Lung (tissue), 12 donors: Measurements from ENCODE around the gene ABHD17B. TPM values are rescaled to one million over a fixed set of nuclear protein-coding genes. Genes with fewer than 3 reads are reported as not detected.
"Not testable (repeated sequence)": the region's sequence is repeated elsewhere in the genome, so short reads cannot be mapped to it uniquely, and the experiment has no call there.

Source experiments
- ATAC-seq: fragments of 200-7000 bp; cut with Tn5 transposase; one replicate; pipeline ENCODE4 v1.9.1; 2020; ENCODE audit warnings: moderate number of reproducible peaks; ENCODE audit not compliant: insufficient read depth, low FRiP score
- DNase-seq, 3 donors: peaks; one replicate each; pipeline ENCODE4 v3.0.0-alpha.2; 2013 to 2017
- H3K27ac ChIP-seq, 2 donors: one replicate each; pipeline ENCODE4 v1.5.1; 2013; ENCODE audit warnings: mild to moderate bottlenecking in 2 of 2, moderate library complexity in 2 of 2, control low read depth in 1 of 2, inconsistent platforms in 1 of 2, low read depth in 1 of 2, low read length in 1 of 2
- H3K27me3 ChIP-seq, 3 donors: one replicate each; pipeline ENCODE4 v1.5.1; 2013; ENCODE audit warnings: low read length in 2 of 3; ENCODE audit not compliant: control insufficient read depth in 3 of 3, insufficient read depth in 3 of 3
- H3K36me3 ChIP-seq, 4 donors: one replicate each; pipeline ENCODE4 v1.5.1; 2013; ENCODE audit warnings: low read length in 4 of 4, mild to moderate bottlenecking in 1 of 4, moderate library complexity in 1 of 4; ENCODE audit not compliant: control insufficient read depth in 4 of 4, insufficient read depth in 4 of 4
- H3K4me1 ChIP-seq, 5 donors: one replicate each; pipeline ENCODE4 v1.5.1; 2013; ENCODE audit warnings: low read length in 5 of 5, mild to moderate bottlenecking in 2 of 5, moderate library complexity in 1 of 5; ENCODE audit not compliant: control insufficient read depth in 5 of 5, insufficient read depth in 5 of 5
- H3K4me3 ChIP-seq: one replicate; pipeline ENCODE4 v1.5.1; 2013; ENCODE audit warnings: mild to moderate bottlenecking, control low read depth, moderate library complexity
- H3K9ac ChIP-seq, 2 donors: one replicate each; pipeline ENCODE4 v1.5.1; 2013; ENCODE audit warnings: low read length in 2 of 2, control low read depth in 1 of 2; ENCODE audit not compliant: insufficient read depth in 1 of 2
- H3K9me3 ChIP-seq, 4 donors: one replicate each; pipeline ENCODE4 v1.5.1; 2013; ENCODE audit warnings: low read length in 3 of 4, mild to moderate bottlenecking in 1 of 4, moderate library complexity in 1 of 4; ENCODE audit not compliant: control insufficient read depth in 4 of 4, insufficient read depth in 3 of 4
- CTCF ChIP-seq: IDR thresholded peaks from 2 replicates; pipeline ENCODE4 v1.5.1; 2012; ENCODE audit warnings: mild to moderate bottlenecking; ENCODE audit errors: control extremely low read depth, extremely low read depth
- WGBS, 2 donors: extraction: QIAGEN DNeasy Blood & Tissue Kit; methylation state at CpG; one replicate each; pipeline ENCODE4 v1.1.7; 2013; 5-methylcytosine and 5-hydroxymethylcytosine counted together
- polyA plus RNA-seq, 2 donors: library from polyadenylated mRNA; stranded (reverse); fragments of 200-250 nt; gene quantifications; one replicate each; pipeline ENCODE4 v1.2.1, GENCODE V29; 2013
- total RNA-seq, 2 donors: library from RNA; depleted of rRNA in 1 of 2; stranded (reverse); fragments of >200 nt in 1 of 2; gene quantifications; one replicate each; pipeline ENCODE4 v1.2.1, GENCODE V29; 2014 to 2021
- donor health status: control.
- donor health status: control.
- donor health status: Bipolar disorder and iron deficiency.
- donor health status: healthy.
- donor health status: DM: yes; HTN: yes; CAD: no.

ABHD17B gene
- total and polyA plus RNA-seq, 4 donors, result 3.2 to 37.7 (median 13.8) TPM

DNA sequence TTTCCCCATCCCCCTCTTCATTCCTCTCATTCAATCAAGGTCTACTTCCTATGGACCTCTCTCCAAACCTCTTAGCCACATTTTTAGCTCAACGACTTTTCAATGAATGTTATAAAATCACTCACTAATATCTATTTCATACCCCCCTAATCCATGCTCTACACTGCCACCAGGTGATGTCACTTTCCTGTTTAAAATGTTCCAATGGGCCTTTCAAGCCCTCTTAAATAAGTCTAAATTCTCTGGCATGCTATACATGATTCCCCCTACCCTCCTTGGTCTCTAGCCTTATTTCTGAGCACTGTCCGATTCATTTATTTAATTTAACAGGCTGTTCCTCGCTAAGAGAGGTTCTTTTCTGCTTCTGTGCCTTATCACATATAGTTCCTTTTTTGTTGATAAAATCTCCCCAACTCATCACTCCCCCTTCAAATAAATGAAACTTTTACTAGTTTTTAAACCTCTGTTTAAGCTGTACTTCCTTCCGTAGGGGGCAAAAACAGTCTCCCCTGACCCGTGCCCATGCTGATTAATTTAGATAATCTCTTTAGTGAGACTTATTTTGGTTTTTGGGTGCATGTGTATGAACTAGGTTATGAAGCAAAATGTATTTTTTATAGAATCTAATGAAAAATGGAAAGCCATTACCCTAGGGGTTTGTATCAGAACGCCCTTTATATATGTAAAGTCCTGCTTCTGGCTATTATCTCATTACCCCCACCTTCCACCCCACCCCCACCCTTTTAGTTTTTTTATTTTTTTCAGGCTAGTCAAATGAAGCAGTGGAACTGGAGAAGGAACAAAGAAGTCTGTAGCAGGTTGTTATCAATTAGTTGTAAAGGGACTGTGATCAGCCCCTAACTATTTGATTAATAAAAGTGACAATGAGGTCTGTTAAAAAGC, 9.0 kb downstream of the ABHD17B start:
- 32 to 50% methylated on average over 6 of the region's 6 CpGs for WGBS, 2 donors
- H3K9ac ChIP-seq, result no peak overlapping the region
- no peak for ATAC-seq

DNA sequence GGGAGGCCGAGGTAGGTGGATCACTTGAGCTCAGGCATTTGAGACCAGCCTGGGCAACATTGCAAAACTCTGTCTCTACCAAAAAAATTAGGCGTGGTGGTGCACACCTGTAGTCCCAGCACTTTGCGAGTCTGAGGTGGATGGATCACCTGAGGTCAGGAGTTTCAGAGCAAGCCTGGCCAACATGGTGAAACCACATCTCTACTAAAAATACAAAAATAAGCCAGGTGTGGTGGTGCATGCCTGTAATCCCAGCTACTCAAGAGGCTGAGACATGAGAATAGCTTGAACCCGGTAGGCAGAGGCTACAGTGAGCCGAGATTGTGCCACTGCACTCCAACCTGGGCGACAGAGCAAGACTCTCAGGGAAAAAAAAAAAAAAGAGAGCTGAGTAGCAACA, 12.2 kb downstream of the ABHD17B start:
- not testable (repeated sequence) for H3K9ac ChIP-seq, H3K9me3 ChIP-seq, DNase-seq, H3K27ac ChIP-seq, H3K4me3 ChIP-seq, H3K27me3 ChIP-seq, ATAC-seq, H3K36me3 ChIP-seq
- 93% methylated on average over 6 of the region's 6 CpGs for WGBS, 2 donors
- H3K4me1 ChIP-seq, result peaks cover 0 to 14% (median 0%) of the 10 kb centered on the region in 5 donors

More for the DNA sequence above, 9.0 kb downstream of the ABHD17B start:
- TF ChIP-seq CTCF, result no peak
- no peak overlapping the region for H3K4me3 ChIP-seq
- H3K36me3 ChIP-seq, result no peaks in the 10 kb centered on the region
- no peak overlapping the region for H3K27ac ChIP-seq
- peaks cover 0 to 13% (median 0%) of the 10 kb centered on the region in 5 donors for H3K4me1 ChIP-seq
- DNase-seq, result no peak
- no peaks in the 10 kb centered on the region for H3K9me3 ChIP-seq
- no peaks in the 10 kb centered on the region for H3K27me3 ChIP-seq

GRCh38 chr9:71897577-71897976, 13.4 kb downstream of the ABHD17B start:
- DNase-seq, result no peak
- no peaks in the 10 kb centered on the region for H3K27me3 ChIP-seq
- no peak overlapping the region for H3K9ac ChIP-seq
- TF ChIP-seq CTCF, result no peak
- H3K4me3 ChIP-seq, result no peak overlapping the region
- H3K9me3 ChIP-seq, result no peaks in the 10 kb centered on the region
- no peaks in the 10 kb centered on the region for H3K36me3 ChIP-seq
- 21 to 63% methylated on average over 1 of the region's 1 CpG for WGBS, 2 donors
- H3K4me1 ChIP-seq, result peaks cover 0 to 14% (median 0%) of the 10 kb centered on the region in 5 donors
- H3K27ac ChIP-seq, result no peak overlapping the region
- no peak for ATAC-seq

DNA sequence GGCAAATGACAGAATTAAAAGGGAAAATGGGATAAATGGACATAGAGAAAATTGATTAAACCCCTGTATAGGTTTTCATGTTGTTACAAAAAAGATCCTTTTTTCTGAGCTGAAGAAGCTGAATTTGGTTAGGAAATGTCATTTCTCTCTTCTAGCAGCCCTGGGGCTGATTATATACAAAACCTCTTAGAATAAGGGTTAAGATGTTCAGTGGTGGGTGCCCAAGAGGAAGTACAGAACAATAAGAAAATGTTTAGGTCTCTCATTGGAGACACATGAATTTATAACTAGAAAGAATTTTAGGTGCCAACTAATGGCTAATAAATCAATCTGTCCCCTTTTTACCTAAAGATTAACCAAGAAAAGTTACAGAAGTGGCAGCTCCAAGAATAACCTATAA, 14.2 kb downstream of the ABHD17B start:
- no peak for DNase-seq
- TF ChIP-seq CTCF, result no peak
- H3K4me3 ChIP-seq, result no peak overlapping the region
- no peaks in the 10 kb centered on the region for H3K9me3 ChIP-seq
- no peak overlapping the region for H3K9ac ChIP-seq
- H3K27me3 ChIP-seq, result no peaks in the 10 kb centered on the region
- no peaks in the 10 kb centered on the region for H3K36me3 ChIP-seq
- H3K27ac ChIP-seq, result no peak overlapping the region
- no peak for ATAC-seq
- peaks cover 0 to 12% (median 0%) of the 10 kb centered on the region in 5 donors for H3K4me1 ChIP-seq
